ENCODE results near the gene RBMXL3. TPM values are rescaled to one million over a fixed set of nuclear protein-coding genes. Genes with fewer than 3 reads are reported as not detected.
"Not testable (repeated sequence)": the region's sequence is repeated elsewhere in the genome, so short reads cannot be mapped to it uniquely, and the experiment has no call there.

Gene RBMXL3
- total RNA-seq, 4 donors from 2014 or later: not detected

- no peaks in the 10 kb centered on the region for H3K4me1 ChIP-seq
- ATAC-seq: no peak
- H3K27ac ChIP-seq: no peak overlapping the region
- TF ChIP-seq POLR2A (IDR thresholded peaks at IDR 0.05) (no peak), CTCF (IDR thresholded peaks at IDR 0.05) (no peak), EP300 (IDR thresholded peaks at IDR 0.05) (no peak), POLR2AphosphoS5 (IDR thresholded peaks at IDR 0.05) (no peak)
- no peaks in the 10 kb centered on the region for H3K36me3 ChIP-seq
- H3K27me3 ChIP-seq: no peaks in the 10 kb centered on the region
- 51 to 70% methylated on average over 1 to 3 of the region's 3 CpGs for WGBS, 2 donors (ENCODE audit: low coverage in 1 of 2)
- no peak overlapping the region for H3K4me3 ChIP-seq
- no peaks in the 10 kb centered on the region for H3K9me3 ChIP-seq
These were observed 25.4 kb downstream of the RBMXL3 start for GRCh38 chrX:115214605-115215004.

DNA sequence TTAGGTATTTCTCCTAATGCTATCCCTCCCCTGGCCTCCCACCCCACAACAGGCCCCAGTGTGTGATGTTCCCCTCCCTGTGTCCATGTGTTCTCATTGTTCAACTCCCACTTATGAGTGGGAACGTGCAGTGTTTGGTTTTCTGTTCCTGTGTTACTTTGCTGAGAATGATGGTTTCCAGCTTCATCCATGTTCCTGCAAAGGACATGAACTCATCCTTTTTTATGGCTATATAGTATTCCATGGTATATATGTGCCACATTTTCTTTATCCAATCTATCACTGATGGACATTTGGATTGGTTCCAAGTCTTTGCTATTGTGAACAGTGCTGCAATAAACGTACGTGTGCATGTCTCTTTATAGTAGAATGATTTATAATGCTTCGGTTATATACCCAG lies 28.1 kb downstream of the RBMXL3 start:
- ATAC-seq, H3K9me3 ChIP-seq: not testable (repeated sequence)
- 73% methylated on average over 4 of the region's 4 CpGs; no CpG with 5 or more reads in 1 of the 2 donors for WGBS, 2 donors (ENCODE audit: low coverage in 1 of 2)

GRCh38 chrX:115226929-115227328 lies 37.7 kb downstream of the RBMXL3 start:
- no peak for ATAC-seq
- no peak for TF ChIP-seq POLR2A (IDR thresholded peaks at IDR 0.05)
- peak in 1 of 4 experiments; percentile 47 for TF ChIP-seq CTCF (IDR thresholded peaks at IDR 0.05)
- Histone ChIP-seq H3K27ac (no peak overlapping the region), H3K36me3 (no peaks in the 10 kb centered on the region), H3K4me1 (peaks cover 0 to 21% (median 0%) of the 10 kb centered on the region in 3 donors), H3K4me3 (no peak overlapping the region), H3K27me3 (no peaks in the 10 kb centered on the region), H3K9me3 (no peaks in the 10 kb centered on the region)
- WGBS, 2 donors (ENCODE audit: low coverage in 1 of 2): 0% methylated on average over 1 of the region's 1 CpG; no CpG with 5 or more reads in 1 of the 2 donors

More for the DNA sequence above, 28.1 kb downstream of the RBMXL3 start:
- H3K27ac ChIP-seq, H3K27me3 ChIP-seq, H3K4me1 ChIP-seq, H3K4me3 ChIP-seq, H3K36me3 ChIP-seq: not testable (repeated sequence)

- no peak for TF ChIP-seq EP300 (IDR thresholded peaks at IDR 0.05)
- no peak for TF ChIP-seq CTCF (IDR thresholded peaks at IDR 0.05)
- TF ChIP-seq POLR2AphosphoS5 (IDR thresholded peaks at IDR 0.05): no peak
- no peak for TF ChIP-seq POLR2A (IDR thresholded peaks at IDR 0.05)
- H3K36me3 ChIP-seq: no peaks in the 10 kb centered on the region
- no peak for ATAC-seq
- no peaks in the 10 kb centered on the region for H3K27me3 ChIP-seq
- H3K27ac ChIP-seq: no peak overlapping the region
- 22 to 27% methylated on average over 2 to 3 of the region's 4 CpGs for WGBS, 2 donors (ENCODE audit: low coverage in 1 of 2)
- no peak overlapping the region for H3K4me3 ChIP-seq
- H3K9me3 ChIP-seq: no peaks in the 10 kb centered on the region
- peaks cover 0 to 28% (median 0%) of the 10 kb centered on the region in 3 donors for H3K4me1 ChIP-seq
These were observed 40.3 kb downstream of the RBMXL3 start for GRCh38 chrX:115229337-115230003.

DNA sequence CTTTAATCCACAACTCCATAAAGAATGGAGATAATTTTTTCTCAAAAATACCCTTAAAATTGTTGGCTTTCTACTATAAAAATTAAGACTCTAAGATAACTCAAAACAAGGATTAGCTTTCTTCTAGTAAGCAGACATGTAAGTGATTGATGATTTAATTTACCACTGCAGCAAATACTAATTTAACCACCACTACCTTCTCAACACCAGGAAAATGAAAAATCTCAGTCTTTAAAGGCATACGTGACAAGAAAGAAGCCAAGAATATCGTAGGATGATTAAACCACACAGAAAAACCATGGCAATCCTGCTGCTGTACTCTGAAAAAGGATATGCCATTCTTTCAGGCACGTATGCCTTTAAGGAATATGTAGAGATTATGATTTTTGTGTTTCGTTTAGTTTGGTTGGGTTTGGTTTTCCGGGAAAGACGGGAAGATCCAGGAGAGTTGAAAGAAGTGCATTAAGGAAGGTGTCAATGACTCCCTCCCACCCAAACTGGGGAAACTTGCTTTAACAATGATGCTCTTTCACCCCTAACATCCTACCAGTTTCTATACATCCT lies 43.8 kb downstream of the RBMXL3 start:
- no peak for ATAC-seq
- Histone ChIP-seq H3K27me3 (no peaks in the 10 kb centered on the region), H3K4me3 (peak overlapping the region; percentile 71 to 99), H3K4me1 (peaks cover 0 to 42% (median 0%) of the 10 kb centered on the region in 3 donors), H3K27ac (peak overlapping the region; percentile 60 to 85 (median 79)), H3K9me3 (no peaks in the 10 kb centered on the region), H3K36me3 (no peaks in the 10 kb centered on the region)
- 0 to 22% methylated on average over 6 of the region's 6 CpGs for WGBS, 2 donors (ENCODE audit: low coverage in 1 of 2)
- no peak for TF ChIP-seq POLR2A (IDR thresholded peaks at IDR 0.05)
- no peak for TF ChIP-seq CTCF (IDR thresholded peaks at IDR 0.05)
